Nephron progenitor cell (in vitro differentiated cells): Measurements from ENCODE around the gene CHST14.

ENCODE experiments used
- DNase-seq: peaks from one replicate; pipeline ENCODE4 v3.0.0; 2021
- H3K27ac Mint-ChIP-seq: 2 replicates; pipeline ENCODE4 v1.8.0; 2021; ENCODE audit warnings: mild to moderate bottlenecking, moderate library complexity, mixed read lengths
- H3K27me3 Mint-ChIP-seq: 2 replicates; pipeline ENCODE4 v1.8.0; 2021; ENCODE audit warnings: mild to moderate bottlenecking, low read depth, mixed read lengths; ENCODE audit not compliant: poor library complexity
- H3K36me3 Mint-ChIP-seq: 2 replicates; pipeline ENCODE4 v1.8.0; 2021; ENCODE audit warnings: low read depth, mixed read lengths
- H3K4me1 Mint-ChIP-seq: 2 replicates; pipeline ENCODE4 v1.8.0; 2021; ENCODE audit warnings: mixed read lengths
- H3K4me3 Mint-ChIP-seq: 2 replicates; pipeline ENCODE4 v1.8.0; 2021; ENCODE audit warnings: mild to moderate bottlenecking, moderate library complexity, mixed read lengths
- H3K9me3 Mint-ChIP-seq: 2 replicates; pipeline ENCODE4 v1.8.0; 2021; ENCODE audit warnings: mild to moderate bottlenecking, moderate library complexity, mixed read lengths
- TF ChIP-seq, protein P1 (sequence below): fragments of 200-600 bp; sonication (generic); IDR thresholded peaks from 2 replicates; pipeline ENCODE4 v1.5.0; 2021; ENCODE audit warnings: antibody characterized with exemption

CHST14 gene

GRCh38 chr15:40468898-40469331 is 1.9 kb upstream of the CHST14 start:
- TF ChIP-seq, protein P1, sequence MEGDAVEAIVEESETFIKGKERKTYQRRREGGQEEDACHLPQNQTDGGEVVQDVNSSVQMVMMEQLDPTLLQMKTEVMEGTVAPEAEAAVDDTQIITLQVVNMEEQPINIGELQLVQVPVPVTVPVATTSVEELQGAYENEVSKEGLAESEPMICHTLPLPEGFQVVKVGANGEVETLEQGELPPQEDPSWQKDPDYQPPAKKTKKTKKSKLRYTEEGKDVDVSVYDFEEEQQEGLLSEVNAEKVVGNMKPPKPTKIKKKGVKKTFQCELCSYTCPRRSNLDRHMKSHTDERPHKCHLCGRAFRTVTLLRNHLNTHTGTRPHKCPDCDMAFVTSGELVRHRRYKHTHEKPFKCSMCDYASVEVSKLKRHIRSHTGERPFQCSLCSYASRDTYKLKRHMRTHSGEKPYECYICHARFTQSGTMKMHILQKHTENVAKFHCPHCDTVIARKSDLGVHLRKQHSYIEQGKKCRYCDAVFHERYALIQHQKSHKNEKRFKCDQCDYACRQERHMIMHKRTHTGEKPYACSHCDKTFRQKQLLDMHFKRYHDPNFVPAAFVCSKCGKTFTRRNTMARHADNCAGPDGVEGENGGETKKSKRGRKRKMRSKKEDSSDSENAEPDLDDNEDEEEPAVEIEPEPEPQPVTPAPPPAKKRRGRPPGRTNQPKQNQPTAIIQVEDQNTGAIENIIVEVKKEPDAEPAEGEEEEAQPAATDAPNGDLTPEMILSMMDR: no peak
- Mint-ChIP-seq H3K27me3 (no peaks in the 10 kb centered on the region), H3K4me1 (peaks cover 34% of the 10 kb centered on the region), H3K36me3 (peaks cover 5% of the 10 kb centered on the region), H3K4me3 (no peak overlapping the region), H3K9me3 (no peaks in the 10 kb centered on the region), H3K27ac (peak overlapping the region; percentile 50)
- no peak for DNase-seq

DNA sequence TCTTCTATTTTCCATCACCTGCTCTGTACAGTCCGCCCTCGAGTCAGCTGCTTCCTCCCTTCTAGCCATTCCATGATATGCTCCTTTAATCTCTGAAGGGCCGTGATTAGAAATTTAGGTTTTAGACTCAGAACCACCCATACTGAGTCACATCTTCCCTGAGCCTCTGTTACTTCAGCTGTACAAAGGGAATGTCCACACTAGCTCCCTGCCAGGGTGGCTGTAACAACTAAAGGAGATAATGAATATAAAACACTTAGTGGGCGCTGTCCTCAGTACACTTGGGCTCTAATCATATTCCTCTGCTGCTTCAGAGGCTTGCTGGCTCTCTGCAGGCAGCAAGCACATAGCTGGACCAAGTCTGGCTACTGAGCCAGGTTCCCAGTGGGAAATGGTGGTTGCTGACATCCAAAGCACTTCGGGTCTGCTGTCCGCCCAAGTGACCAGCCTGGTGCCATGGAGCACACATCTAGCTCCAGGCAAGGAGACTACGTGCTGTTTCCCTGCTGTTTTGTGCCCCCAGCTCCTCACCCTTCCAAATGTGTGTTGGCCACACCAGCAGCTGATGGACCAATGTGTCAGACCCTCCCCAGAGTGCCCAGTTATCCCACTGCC is 901 bp upstream of the CHST14 start:
- TF ChIP-seq, protein P1: no peak
- no peak for DNase-seq
- H3K4me1 Mint-ChIP-seq: peaks cover 43% of the 10 kb centered on the region
- peak overlapping the region; percentile 97 for H3K27ac Mint-ChIP-seq
- H3K4me3 Mint-ChIP-seq: peak overlapping the region; percentile 76
- H3K9me3 Mint-ChIP-seq: no peaks in the 10 kb centered on the region
- peaks cover 5% of the 10 kb centered on the region for H3K36me3 Mint-ChIP-seq
- no peaks in the 10 kb centered on the region for H3K27me3 Mint-ChIP-seq

DNA sequence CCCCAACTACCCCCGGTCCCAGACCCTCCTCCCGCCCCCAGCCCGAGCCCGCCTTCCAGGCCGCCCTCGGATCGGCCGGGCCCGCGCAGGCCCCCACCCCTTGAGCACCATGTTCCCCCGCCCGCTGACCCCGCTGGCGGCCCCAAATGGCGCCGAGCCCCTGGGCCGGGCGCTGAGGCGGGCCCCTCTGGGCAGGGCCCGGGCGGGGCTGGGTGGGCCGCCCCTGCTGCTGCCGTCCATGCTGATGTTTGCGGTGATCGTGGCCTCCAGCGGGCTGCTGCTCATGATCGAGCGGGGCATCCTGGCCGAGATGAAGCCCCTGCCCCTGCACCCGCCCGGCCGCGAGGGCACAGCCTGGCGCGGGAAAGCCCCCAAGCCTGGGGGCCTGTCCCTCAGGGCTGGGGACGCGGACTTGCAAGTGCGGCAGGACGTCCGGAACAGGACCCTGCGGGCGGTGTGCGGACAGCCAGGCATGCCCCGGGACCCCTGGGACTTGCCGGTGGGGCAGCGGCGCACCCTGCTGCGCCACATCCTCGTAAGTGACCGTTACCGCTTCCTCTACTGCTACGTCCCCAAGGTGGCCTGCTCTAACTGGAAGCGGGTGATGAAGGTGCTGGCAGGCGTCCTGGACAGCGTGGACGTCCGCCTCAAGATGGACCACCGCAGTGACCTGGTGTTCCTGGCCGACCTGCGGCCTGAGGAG is 472 bp downstream of the CHST14 start:
- Mint-ChIP-seq H3K27ac (no peak overlapping the region), H3K4me3 (peak overlapping the region; percentile 87), H3K36me3 (no peaks in the 10 kb centered on the region), H3K9me3 (no peaks in the 10 kb centered on the region), H3K27me3 (no peaks in the 10 kb centered on the region), H3K4me1 (peaks cover 57% of the 10 kb centered on the region)
- TF ChIP-seq, protein P1: no peak
- DNase-seq: peak; percentile 27

DNA sequence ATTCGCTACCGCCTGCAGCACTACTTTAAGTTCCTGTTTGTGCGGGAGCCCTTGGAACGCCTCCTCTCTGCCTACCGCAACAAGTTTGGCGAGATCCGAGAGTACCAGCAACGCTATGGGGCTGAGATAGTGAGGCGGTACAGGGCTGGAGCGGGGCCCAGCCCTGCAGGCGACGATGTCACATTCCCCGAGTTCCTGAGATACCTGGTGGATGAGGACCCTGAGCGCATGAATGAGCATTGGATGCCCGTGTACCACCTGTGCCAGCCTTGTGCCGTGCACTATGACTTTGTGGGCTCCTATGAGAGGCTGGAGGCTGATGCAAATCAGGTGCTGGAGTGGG is 995 bp downstream of the CHST14 start:
- Mint-ChIP-seq H3K27me3 (no peaks in the 10 kb centered on the region), H3K4me1 (peaks cover 59% of the 10 kb centered on the region), H3K27ac (no peak overlapping the region), H3K4me3 (peak overlapping the region; percentile 87), H3K9me3 (no peaks in the 10 kb centered on the region), H3K36me3 (no peaks in the 10 kb centered on the region)
- TF ChIP-seq, protein P1: no peak
- DNase-seq: no peak

DNA sequence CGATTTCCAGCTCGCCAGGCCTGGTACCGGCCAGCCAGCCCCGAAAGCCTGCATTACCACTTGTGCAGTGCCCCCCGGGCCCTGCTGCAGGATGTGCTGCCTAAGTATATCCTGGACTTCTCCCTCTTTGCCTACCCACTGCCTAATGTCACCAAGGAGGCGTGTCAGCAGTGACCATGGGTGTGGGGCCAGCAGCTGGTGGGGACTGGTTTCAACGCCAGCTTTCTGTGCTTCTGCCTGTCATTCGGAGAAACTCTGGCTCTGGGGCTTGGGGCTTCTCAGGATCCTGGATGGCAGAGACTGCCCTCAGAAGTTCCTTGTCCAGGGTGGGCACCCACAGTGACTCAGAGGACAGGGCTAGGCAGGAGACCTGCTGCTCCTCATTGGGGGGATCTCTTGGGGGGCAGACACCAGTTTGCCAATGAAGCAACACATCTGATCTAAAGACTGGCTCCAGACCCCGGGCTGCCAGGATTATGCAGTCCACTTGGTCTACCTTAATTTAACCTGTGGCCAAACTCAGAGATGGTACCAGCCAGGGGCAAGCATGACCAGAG is 1.5 kb downstream of the CHST14 start:
- no peaks in the 10 kb centered on the region for H3K27me3 Mint-ChIP-seq
- H3K4me1 Mint-ChIP-seq: peaks cover 63% of the 10 kb centered on the region
- TF ChIP-seq, protein P1: no peak
- H3K4me3 Mint-ChIP-seq: peak overlapping the region; percentile 87
- H3K36me3 Mint-ChIP-seq: no peaks in the 10 kb centered on the region
- DNase-seq: no peak
- H3K27ac Mint-ChIP-seq: no peak overlapping the region
- H3K9me3 Mint-ChIP-seq: no peaks in the 10 kb centered on the region

GRCh38 chr15:40474581-40474980 is 3.8 kb downstream of the CHST14 start:
- peaks cover 73% of the 10 kb centered on the region for H3K4me1 Mint-ChIP-seq
- no peaks in the 10 kb centered on the region for H3K36me3 Mint-ChIP-seq
- TF ChIP-seq, protein P1: no peak
- peak overlapping the region; percentile 62 for H3K27ac Mint-ChIP-seq
- no peak overlapping the region for H3K4me3 Mint-ChIP-seq
- no peaks in the 10 kb centered on the region for H3K9me3 Mint-ChIP-seq
- H3K27me3 Mint-ChIP-seq: no peaks in the 10 kb centered on the region
- DNase-seq: no peak
